Myocyte (in vitro differentiated cells): ENCODE results near the gene ULK2. TPM values are rescaled to one million over a fixed set of nuclear protein-coding genes. Genes with fewer than 3 reads are reported as not detected.
A peak's percentile ranks its signal among the peaks of the same experiment; 100 is the strongest.
"Not testable (repeated sequence)": the region's sequence is repeated elsewhere in the genome, so short reads cannot be mapped to it uniquely, and the experiment has no call there.

Experiments
- DNase-seq: peaks from one replicate; pipeline ENCODE4 v3.0.0-alpha.2; 2012; ENCODE audit warnings: low read depth
- polyA plus RNA-seq: library from polyadenylated mRNA; unstranded; fragments of >200 nt; gene quantifications from one replicate; pipeline ENCODE4 v1.2.1, GENCODE V29; 2012; ENCODE audit warnings: missing spikeins
- total RNA-seq: library from RNA; depleted of rRNA; stranded (reverse); fragments of >200 nt; gene quantifications from 2 replicates; pipeline ENCODE4 v1.2.3, GENCODE V29; 2014

Gene ULK2
- 10.2 and 18.0 TPM in 2 replicates for total RNA-seq
- polyA plus RNA-seq: 13.6 TPM

DNA sequence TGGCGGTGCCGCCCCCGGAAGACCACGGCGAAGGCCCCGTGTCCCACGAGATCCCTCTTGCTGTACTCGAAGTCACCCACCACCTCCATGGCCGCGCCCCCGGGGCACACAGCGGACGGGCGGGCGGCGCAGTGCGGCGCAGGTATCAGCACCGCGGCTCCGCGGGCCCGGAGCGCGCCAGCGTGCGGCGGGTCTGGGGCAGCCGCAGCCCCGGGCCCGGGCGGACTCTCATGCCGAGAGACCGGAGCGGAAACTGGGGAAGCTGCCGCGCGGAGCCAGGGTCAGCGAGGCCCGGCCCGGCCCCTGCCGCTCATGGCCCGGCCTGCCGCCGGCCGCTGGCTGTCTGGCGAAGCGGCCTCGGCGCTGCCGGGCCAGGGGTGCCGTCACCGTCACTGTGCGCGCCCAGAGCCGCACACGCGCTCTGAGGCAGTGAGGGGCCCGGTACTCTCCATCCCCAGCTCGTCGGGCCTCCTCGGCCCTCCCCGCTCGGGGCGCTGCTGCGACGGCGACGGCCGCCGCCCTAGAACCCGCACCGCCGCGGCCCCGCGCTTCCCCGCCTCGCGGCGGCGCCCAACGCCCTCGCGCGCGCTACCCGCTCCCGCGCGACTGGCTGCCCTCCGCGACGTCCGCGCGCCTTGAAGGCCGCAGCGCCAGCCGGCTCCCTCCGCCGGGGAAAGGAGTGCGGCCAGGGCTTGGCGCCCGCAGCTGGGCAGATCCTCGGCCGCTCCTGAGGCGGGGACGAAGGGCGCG is at the start of gene ULK2:
Gene ULK2, minus strand, starts transcription at position 608 of the 750 bp plus-strand sequence. Its CDS starts 519 bp downstream, at position 89.
- peak; percentile 81 for DNase-seq

DNA sequence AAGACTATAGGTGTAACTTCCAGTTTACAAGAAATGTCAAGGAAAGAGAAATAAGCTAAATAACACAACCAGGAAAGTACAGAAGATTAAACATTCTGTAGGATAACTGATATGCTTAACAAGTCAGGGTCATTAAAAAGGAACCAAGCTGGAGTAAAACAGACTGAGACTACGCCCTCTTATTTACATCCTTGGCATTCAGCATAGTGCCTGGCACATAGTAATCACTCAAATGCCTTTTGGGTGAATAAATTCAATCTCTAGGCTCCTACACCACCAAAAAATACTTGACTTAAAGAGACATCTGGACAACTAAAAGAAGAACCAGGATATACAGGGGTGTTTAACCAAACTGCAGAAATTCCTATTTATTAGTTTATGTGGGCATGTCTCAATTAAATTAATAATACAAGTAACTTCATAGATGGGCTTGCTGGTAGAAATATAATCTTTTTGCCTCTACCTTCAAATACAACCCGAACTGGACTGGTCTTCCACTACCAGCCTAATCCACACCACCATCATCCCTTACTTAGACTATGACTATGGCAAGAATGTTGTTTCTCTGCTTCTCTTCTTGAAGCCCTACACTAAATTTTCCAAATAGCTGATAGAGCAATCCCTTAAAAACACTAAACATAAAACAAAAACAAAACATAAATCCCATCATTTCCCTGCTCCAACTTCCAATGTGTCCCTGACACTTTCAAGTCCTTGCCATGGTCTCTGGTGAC is 47.7 kb upstream of the ULK2 start:
- DNase-seq: no peak

DNA sequence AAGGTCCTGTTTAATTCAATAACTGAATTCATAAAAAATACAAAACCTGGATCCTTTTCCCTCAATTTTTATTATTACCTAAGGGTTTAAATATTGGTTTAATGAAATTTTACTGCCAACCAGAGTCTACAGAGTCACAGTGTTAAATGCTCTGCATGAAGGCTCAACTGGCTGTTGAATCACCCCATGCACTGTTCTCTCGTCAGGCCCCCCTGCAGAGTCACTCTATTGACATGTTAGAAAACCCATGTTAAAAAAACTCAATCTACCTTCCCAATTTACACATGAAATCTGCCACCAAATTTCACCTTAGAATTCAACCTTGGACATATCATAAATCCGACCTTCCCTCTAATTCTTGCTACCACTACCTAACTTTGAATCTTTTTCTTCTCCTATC is 43.3 kb upstream of the ULK2 start:
- no peak for DNase-seq

DNA sequence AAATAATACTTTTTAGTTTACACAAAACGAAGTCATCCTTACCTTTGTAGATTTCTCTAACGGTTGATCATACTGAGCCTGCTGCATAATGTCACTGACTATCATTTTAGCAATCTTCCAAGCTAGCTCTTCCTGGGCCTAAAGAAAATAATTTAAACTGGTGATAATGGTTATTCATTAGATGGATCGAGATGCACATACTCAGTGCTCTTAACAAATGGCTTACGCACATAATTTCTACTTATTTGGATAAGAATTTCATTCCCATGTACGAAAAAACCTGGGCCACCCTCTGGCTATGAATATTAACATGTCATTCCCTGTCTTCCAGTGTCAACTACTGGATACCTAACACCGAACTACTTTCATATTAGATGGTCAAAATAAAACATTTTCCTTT is 41.4 kb upstream of the ULK2 start:
- DNase-seq: no peak

DNA sequence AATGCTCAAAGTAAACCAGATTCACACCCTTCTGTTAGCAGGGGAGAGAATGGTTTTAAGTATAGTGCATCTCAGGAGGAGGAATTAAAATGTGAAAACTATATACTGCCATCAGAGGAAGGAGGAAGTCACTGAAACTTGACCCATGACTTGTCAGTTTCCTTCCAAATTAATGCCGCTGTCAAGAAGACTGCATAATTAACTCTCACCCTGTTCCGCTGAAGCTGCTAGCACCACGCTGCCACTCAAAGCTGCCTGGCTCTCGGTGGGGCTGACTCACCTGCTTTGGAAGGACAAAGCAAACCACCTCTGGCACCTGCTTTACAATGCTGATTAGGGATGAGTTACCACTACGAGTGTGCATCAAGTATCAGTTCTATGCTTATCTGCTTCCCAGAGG is 37.8 kb upstream of the ULK2 start:
- no peak for DNase-seq

DNA sequence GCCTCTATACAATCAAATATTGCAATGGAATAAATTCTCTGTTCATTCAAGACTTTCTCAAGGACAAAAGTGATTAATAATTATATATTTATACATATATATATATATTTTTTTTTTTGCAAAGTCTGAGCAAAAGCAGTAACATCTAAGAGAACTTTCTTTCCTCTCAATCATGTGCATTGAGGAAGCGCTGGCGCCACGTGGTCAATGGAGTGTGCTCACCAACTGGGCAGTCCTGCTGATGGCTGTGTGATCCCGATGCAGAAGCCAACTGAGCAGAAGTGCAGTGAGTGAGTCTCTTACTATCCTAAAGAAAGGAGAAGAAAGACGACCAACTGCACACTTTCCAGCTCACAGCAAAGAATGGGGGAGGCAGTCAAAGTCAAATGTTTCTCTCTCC is 37.2 kb upstream of the ULK2 start:
- no peak for DNase-seq

DNA sequence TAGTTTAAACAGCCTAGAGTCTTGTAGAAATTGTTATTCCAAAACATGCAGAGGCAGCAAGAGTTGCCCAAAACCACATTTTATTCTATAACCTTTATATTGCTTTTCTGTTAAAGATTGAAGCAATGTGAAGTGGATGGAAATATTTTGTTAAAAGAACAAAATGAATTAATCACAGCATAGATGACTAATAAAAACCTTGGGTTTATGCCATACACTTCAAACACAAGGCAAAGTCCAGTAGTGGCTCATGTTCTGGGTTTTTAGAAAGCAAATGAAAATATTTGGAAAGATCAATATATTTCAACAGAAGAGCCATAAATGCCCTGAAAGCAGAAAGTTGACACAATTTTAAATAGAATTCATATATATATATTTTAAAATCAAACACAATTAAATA is 36.7 kb upstream of the ULK2 start:
- no peak for DNase-seq

DNA sequence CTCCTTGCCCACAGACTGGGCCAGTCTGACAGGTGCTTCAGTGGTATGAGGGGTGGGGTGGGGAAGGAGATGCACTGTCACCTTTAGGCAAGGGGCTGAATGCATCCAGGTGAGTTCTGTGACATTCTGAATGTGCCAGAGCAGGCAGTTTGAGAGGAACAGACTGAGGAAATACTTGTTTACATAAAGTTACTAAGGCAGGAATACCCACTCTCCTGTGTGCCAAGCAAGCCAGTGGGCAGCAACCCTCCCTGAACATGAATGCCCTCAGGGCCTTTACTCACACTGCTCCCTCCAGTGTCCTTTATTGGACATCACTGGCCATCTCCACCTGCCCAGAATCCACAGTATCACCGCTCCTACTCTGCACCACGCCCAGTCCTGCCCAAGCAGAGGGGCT is 33.1 kb upstream of the ULK2 start:
- no peak for DNase-seq

DNA sequence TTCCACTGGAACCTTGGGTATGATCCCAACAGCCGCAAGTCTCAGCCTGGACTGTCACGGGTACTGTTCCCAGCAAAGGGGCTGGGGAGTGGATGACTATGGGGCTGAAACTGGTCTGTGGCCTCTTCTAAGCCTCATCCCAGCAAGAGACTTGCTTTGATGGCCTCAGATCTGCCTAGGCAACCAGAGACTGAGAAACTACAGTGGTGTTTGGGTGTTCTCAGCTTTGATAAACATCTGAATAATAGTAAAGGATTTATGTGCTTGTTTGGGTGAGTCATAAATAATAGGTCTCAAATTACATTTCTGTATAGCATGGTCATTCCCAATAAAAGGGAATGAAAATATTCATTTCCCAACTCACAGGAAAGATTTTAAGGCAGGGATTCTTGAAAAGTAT is 30.2 kb upstream of the ULK2 start:
- no peak for DNase-seq

DNA sequence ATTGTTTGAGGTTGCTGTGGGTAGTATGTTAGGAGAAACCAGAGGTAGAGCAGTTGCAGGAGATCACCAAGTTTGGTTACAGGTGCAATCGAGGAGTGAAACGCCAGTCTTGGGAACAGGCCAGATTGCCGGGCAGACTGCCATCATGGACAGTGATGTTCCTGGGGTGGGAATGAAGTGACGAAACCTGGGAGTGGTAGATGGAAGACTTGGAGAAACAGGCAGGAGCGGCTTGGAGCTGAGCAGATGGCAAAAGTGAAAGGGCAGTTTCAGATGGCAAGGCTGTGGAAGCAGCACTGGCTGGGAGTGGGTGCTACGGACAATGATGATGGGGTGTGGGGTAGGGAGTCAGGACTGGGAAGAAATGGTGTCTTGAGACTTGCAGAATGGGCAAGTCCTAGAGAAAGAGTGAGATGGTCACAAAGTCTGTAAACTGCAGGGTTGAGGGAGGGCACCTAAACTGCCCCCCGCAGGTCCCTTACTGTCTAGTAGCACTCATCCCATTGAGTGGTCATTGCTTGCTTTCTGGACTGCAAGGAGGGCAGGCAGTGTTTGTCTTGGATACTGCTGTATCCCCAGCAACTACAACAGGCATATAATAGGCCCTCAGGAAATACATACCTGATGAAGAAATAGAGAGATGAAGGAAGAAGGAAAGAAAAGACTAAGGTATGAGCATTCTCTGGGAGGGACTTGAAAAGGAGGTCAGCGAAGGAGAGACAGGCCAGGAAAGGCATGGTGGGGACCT is 29.5 kb upstream of the ULK2 start:
- no peak for DNase-seq

DNA sequence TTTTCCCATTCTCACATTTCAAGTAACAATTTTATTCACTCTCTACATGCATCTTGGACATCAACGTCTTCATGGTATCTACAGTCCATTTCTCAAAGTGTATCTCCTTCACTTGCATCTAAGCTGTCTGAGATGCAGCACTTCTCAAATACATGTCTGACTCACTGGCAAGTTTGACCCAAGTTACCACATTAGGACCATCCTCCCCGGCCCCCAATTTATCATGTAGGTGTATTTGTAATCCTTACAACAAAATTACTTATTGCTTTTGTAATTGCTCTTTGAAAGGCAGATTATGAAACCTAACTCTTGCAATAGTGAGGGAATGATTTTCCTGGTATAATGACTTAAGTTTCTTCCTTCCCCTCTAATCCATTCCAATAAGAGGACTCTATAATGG is 28.9 kb upstream of the ULK2 start:
- DNase-seq: no peak

DNA sequence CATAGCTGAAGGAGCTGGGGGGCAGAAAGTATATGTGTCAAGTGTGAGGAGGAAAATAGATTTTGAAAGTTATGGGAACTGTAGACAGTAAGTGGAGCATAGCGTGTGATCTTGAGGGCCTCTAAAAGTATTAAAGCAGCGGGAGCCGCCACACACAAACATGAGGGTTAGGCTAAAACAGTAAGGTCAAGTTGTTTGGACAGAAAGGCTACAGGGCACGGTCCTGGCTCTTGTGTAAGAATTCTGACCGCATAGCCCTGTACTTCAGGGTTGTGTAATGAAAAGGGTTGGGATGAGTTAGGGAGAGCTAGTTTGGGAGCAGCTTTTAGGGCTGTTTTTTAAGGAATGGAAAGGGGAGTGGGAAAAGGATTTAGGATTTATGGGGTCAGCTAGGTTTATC is 22.8 kb upstream of the ULK2 start:
- not testable (repeated sequence) for DNase-seq

DNA sequence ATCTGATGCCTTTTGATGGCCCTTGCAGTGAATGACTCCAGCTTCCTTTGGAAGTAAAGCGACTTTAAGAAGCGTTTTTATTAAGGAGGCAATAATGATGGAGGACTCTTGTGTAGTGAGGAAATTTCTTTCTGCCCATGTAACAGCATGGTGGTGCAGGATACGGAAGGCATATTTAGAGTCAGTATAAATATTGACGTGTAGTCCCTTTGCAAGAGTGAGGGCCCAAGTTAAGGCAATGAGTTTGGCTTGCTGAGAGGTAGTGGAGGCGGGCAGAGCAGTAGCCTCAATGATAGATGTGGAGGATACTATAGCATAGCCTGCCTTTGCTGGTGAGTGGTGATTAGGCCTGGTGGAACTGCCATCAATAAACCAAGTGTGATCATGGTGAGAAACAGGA is 22.3 kb upstream of the ULK2 start:
- not testable (repeated sequence) for DNase-seq

DNA sequence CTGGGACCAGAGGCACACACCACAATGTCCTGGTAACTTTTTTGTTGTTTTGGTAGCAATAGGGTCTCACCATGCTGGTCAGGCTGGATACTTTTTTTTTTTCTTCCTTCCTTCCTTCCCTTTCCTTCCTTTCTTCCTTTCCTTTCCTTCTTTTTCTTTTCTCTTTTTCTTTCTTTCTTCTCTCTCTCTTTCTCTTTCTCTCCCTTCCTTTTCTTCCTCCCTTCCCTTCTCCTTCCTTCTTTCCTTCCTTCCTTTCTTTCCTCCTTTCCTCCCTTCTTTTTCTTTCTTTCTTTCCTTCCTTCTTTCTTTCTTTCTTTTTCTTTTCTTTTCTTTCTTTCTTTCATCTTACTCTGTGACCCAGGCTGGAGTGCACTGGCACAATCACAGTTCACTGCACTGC is 18.4 kb upstream of the ULK2 start:
- no peak for DNase-seq

DNA sequence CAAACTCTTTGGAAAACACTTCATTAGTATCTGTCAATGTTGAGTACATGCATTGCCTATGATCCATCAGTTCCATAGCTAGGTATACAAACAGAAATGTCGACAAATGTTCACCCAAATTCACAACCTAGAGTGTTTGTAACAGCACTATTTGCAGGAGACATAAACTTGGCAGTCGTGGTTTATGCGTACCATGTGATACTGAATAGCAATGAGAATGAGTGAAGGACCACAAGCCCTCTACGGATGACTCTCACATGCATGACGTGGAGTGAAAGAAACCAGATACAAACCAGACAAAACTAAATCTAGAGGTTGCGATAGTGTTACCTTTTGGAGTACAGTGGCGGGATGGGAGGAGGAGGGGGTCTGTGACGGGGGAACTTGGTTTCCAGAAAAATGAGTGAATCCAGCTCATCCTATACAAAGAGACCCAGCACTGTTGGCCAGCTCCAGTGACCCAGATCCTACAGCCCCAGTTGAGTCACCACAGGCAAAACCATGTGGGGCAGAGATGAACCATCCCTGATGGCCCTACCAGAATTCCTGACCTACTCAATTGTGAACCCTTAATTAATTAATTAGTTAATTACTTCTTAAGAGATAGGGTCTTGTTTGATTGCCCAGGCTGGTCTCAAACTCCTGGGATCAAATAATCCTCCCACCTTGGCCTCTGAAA is 15.9 kb upstream of the ULK2 start:
- no peak for DNase-seq

DNA sequence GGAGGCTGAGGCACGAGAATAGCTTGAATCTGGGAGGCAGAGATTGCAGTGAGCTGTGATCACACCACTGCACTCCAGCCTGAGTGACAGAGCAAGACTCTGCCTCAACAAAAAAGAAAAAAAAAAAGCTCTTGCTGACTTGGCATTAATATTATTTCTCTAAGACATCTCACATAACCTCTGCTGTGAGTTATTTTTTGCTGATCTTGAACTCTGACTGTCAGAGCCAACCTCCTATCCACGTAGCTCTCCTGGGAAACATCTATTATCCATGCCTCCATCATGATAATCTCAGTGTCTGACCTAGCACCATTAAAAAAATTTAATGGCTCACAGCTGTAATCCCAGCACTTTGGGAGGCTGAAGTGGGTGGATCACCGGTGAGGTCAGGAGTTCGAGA is 12.7 kb upstream of the ULK2 start:
- no peak for DNase-seq

DNA sequence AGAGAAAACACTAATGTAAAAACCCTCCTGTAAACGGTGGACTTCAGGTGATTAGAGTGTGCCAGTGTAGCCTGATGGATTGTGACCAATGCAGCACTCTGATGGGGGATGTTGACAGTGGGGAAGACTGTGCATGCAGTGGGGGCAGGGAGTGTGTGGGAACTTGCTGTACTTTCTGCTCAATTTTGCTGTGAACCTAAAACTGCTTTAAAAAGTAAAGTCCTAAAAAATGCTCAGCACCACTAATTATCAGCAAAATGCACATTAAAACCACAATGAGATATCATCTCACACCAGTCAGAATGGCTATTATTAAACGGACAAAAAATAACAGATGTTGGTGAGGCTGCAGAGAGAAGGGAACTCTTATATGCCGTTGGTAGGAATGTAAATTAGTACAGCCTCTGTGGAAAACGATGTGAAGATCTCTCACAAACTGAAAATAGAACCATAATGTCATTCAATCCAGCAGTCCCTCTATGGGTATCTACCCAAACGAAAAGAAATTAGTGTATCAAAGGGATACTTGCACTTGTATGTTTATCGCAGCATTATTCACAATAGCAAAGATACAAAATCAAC is 9.7 kb upstream of the ULK2 start:
- peak; percentile 50 for DNase-seq

DNA sequence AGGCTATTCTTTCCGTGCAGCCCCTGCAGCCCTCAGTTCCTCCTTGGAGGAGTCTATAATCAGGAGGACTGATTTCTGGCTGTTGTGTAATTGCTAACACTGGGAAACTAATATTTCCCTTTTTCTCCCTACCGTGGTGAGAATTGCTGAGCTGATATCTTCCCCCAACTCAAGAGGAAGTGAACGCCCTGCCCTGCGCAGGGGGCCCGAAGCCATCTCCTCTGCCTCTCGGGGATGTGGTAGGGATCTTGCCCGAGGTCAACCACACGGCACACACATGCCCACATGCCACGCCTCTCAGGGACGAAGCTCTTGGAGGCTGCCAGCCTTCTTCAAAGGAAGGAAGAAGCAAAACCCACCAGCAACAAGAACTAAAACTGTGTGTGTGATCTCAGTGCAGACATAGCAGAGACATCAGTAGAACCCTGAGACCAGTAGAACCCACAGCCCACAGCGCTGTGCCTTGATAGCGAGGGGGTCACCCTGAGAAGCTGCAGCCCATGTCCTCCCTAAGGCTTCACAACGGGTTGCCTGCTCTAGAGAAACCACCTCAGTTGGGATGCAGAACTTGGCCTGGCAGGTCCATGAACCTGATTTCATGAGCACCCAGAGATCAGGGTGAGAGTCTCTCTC is 8.9 kb upstream of the ULK2 start:
- DNase-seq: peak; percentile 21

DNA sequence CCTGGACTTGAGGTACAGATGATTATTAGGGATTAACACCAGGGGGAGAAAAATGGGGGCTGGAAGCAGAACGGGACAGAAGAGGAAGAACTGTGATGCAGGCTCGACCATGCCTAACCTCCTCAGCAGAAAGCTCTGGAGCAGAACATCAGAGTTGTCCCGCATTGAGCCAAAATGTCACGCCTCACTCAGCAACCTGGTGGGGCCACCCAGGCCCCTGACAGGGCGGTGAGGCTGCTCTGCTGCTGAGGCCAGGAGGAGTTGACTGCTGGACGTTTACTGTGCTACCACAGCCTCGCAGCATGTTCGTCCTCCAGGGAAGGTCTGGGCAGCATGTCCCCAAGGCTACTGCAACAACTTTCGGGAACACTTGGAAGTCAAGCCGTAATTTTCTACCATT is 6.5 kb upstream of the ULK2 start:
- DNase-seq: no peak

DNA sequence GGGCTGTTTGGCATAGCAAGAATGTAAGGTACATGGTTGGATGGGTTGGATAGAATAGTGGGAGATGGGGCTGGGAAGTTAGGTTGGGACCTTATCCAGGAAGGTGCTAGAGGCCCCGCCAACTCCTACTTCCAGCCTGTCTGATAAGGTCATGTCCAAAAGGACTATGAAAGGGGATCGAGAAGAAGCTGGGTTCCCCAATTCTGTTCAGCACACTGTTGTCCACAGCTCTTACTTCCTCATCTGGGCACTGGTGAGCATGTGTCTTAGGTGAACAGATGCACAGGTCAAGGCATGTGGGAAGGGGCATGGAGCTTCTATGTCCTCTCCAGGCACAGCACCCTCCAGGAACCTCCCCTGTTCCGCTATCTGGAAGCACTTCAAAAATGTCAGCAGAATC is 5.6 kb upstream of the ULK2 start:
- no peak for DNase-seq

DNA sequence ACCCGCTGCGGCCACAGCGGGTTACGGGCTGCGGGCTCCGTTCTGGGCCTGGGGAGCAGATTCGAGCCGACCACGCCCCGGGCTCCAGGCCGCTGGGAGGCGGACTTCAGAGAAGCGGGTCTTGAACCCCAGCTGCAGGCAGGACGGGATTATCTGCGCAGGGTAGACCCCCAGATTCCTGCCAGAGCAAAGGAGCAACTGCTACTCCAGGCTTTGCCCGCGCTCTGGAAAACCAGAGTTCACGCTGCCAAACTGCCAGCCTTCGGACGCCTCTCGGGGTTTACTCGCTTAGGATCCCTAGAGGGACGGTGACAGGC is 301 bp upstream of the ULK2 start:
- no peak for DNase-seq
